Measurements from ENCODE around the gene FAM170B.

FAM170B gene

GRCh38 chr10:49133706-49134248 is at the start of gene FAM170B:
TSS of gene FAM170B (minus strand) at chr10:49134021. CDS start at chr10:49133918, 103 bp downstream.
- no peak for DNase-seq

GRCh38 chr10:49182776-49183175 is 49.0 kb upstream of the FAM170B start:
- DNase-seq = no peak

- no peak for DNase-seq
Measured at GRCh38 chr10:49180444-49180860, 46.6 kb upstream of the FAM170B start.

- no peak for DNase-seq
Measured at GRCh38 chr10:49179699-49180443, 46.0 kb upstream of the FAM170B start.

DNA sequence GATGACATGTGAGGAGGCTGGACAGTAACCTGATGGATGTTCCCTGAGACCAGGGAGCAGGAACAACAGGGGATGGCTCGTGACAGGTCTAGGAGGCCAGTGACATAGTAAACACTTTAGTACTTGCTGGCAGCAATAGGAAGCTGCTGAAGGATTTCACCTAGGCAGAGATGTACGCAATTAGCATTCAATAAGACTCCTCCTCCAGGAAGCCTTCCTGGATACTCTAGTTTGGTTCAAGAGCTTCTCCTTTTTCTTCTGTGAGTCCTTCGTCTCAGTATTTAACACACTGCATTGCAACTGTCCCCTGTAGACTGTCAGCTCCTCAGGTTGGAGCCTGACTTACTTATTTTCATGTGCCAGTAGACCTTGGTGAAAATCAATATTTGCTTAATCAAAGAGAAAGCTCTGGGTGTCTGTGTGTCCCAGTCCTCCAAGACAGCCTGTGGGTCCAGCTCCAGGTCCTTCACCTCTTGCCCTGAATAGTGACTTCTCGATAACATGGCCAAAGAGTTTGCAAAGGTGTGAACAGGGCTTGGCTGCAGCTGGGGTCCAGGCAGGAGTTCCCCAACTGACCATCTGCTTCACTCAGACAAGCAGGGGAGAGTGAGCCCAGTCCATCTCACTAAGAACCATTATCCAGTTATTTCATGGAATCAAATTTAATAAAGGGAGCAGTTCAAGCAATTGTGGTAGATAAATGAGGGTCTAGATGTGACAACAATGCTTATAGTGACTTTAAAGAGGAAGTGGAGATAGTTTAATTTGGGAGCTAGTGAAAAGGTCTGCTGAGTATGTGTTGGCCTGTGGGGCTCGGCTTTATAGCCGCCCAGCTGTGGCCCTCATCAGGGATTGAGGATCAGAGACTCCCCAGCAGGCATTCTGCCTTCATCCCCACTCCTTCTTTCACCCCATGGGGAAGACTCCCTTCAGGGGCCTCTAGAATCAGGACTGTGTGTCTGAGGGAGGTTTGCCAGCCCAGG is 45.0 kb upstream of the FAM170B start:
- DNase-seq = no peak

DNA sequence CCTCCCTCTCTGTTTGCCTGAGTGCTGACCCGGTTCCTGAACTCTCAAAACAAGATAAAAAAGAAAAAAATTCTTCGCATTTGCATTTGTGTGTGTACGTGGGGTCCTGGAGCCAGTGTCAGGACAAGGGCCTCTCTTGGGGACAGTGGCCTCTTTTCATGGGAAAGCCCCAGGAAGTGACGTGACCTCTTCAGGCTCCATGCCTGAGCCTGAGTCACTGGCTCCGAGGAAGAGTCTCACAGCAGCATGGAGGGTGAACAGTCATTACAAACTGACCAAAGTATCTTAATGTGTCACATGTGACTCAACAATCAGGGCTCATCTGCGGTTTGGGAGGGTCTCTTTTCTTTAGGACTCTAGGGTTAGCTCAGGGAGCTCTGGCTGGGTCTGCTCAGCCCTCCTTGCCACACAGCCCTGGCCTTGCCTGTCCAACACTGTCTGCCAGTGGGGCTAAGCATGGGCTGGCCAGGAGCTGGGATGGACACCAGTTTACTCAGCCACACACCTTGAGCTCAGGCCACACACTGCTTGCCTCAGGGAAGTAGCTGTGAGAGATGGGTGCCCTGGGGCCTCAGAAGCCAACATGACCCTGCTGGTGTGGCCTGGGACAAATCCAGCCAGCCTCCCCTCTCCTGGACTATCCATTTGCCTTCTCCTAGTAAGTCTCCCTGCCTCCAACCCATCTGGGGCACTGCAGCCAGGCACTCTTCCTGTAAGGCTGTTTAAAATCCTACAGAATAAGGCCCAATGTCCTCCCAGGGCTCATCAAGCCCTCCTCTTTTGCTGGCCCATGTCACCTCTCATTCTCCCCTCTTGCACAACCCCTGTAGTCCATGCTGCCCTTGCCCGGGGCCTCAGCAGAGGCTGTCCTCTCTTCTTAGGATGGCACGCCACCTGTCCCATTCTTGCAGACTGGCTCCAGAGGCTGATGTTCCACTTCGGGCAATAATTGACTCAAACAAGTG is 43.9 kb upstream of the FAM170B start:
- no peak for DNase-seq

DNA sequence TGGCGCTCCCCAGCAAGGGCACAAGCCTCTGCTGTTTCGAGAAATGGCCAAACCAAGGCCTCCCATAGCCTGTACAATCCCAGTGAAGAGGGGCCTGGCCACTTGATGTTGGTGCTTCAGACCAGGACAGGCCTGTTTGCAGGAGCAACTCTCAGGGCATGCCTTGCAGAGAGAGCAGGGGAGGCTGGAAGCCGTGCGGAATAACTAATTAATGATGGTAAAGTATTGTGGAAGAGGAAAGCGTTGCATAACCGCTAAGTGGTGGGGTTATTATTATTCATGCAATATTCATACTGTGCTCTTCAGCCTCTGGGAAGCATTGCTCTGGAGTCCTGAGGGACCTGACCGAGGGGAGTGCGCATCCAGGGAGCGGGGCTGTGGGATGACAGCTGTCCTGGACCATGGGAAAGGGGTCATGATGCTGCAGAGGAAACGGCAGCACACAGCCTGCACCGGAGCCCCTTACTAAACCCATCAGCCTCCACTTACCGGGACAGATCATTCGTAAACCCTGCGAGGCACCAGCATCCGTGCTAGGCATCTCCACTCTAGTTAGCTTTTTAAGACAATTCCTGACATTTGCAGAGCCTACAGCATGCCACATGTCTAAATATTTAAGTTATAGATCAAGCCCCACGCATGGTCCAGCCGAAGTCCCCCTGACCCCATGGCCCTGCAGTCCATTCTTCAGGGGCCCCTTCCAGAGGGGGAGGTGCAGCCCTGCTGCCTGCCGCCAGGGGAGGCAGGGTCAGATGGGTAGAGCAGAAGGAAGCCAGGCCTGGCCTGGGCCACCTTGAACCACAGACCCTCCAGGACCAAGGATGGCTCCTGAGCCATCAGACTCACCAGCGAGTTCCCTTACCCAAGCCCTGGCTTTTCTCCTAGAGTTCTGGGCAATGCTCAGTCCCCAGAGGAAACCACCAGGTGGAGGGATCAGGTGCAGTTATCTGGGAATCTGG is 42.8 kb upstream of the FAM170B start:
- no peak for DNase-seq

GRCh38 chr10:49175587-49176309 is 41.9 kb upstream of the FAM170B start:
- no peak for DNase-seq

DNA sequence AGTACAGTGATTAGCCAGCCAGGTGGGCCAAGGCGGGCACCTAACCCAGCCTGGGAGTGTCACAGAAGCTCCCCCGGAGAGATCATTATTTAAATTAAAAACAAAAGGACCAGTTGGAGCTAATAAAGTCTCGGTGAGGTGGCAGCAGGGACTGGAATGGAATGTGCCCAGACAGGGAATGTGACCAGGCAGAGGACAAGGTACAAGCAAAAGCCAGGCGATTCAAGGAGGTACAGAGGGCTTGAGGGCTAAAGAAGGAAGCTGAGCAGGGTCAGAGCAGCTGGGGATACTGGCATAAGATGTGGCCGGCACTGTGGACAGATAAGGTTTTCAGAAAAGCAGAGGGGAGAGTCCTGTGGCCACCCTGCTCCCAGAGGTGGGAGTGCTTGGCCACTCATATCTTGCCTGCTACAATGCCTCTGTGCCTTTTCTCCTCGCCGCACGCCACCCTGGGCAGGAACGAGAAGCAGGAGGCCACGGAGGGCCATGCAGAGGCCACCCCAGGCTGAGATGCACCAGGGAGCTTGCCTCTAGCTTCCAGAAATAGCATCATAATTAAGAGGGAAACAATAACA is 41.2 kb upstream of the FAM170B start:
- no peak for DNase-seq

DNA sequence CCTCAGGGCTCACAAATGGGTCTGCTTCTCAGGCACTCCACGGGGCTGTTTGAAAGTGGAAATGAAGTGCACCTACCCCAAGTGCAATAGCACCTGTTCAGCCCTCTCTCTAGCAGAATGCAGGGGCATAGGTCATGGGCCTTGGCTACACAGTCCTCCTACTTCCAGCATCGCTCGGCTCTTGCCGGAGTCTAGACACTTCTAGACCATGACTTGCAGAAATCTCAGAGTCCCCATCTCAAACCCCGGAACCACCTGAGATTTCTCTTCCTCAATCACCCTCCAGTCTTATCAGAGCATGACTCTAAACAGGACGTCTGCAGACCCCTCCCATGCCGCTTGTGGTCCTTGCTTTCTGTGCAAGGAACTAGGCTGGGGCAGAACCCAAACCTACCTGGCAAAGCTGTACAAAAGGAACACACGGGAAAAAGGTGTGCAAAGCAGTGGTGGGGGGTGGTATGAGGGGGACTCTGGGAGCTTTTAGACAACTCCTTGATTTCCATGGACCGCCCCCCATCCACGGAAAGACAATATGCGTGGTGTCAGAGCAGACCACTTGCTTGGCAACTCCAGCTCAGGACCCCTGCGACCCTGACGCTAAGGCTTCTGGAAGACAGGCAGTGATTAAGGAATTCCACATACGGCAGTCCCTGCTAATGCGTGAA is 40.6 kb upstream of the FAM170B start:
- no peak for DNase-seq

- no peak for DNase-seq
Measured at GRCh38 chr10:49173853-49174252, 40.0 kb upstream of the FAM170B start.

GRCh38 chr10:49173201-49173772 is 39.5 kb upstream of the FAM170B start:
- DNase-seq = no peak

DNA sequence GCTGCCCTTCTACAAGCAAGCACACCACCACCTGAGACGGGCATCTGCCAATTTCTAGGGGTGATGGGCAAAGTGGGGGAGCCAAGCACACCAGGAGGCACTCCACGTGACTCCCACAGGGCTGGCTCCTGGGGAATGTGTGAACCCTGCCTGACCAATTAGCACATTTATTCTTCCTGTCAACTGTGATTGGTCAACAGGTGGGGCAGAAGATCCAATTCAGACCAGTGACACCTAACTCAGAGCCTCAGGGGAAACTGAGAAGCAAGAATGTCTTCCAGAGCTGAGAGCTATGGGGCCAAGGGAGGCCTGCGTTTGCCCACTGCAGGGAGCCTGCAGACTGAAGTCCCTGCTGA is 38.9 kb upstream of the FAM170B start:
- no peak for DNase-seq

DNA sequence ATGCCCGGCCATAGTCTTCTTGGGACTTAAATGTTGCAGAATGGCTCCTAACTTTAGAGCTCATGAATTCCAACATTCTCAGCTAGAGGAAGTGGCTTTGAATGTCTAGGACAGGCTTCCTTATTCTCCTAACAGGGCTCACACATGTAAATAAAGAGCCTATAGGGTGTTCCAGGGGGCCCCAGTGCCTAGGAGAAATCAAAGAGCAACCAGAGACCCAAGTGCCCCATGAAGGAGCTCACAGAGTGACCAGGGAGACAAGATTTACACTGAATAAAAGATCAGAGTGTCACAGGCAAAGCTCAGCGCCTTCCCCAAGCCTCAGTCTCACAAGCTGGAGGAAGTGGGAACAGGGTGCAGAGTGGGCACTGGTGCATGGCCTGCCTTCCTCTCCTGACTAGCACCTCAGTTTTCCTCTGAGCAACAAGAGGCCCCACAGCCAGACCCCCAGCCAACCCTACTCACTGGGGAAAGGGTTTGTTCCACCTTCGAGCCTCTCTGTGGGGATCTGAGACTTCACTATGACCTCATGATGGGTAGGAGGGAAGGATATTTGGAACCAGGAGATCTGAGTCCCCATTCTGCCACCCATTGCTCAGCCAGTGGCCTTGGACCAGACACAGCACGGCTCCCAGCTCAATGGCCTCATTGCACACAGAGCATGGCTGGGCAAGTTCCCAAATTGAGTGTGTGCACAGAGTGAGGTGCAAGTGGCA is 38.4 kb upstream of the FAM170B start:
- DNase-seq = no peak

GRCh38 chr10:49171326-49172060 is 37.7 kb upstream of the FAM170B start:
- DNase-seq = no peak

- DNase-seq = no peak
Measured at GRCh38 chr10:49170632-49171325, 37.0 kb upstream of the FAM170B start.

GRCh38 chr10:49169776-49170175 is 36.0 kb upstream of the FAM170B start:
- DNase-seq = no peak
